Effector CD8-positive, alpha-beta T cell (primary cell): ENCODE data around the gene KCTD2.

Experiments used
- DNase-seq: peaks from one replicate; lab custom pipeline; 2025; lab: John Stamatoyannopoulos, UW

KCTD2 gene

GRCh38 chr17:75099881-75100595, 53.0 kb downstream of the KCTD2 start:
- DNase-seq, result no peak

GRCh38 chr17:75102385-75102821, 55.4 kb downstream of the KCTD2 start:
- DNase-seq, result no peak

GRCh38 chr17:75103601-75104554, 56.9 kb downstream of the KCTD2 start:
- no peak for DNase-seq

- DNase-seq, result no peak
Measured at GRCh38 chr17:75105126-75106080, 58.4 kb downstream of the KCTD2 start.

- DNase-seq, result no peak
Measured at GRCh38 chr17:75108193-75108592, 61.2 kb downstream of the KCTD2 start.

GRCh38 chr17:75109046-75109406, 62.0 kb downstream of the KCTD2 start:
- no peak for DNase-seq

GRCh38 chr17:75109407-75110233, 62.6 kb downstream of the KCTD2 start, which contains the start of gene ARMC7:
Gene ARMC7 (plus strand): TSS chr17:75109969. CDS start chr17:75110289, 320 bp downstream.
- DNase-seq, result peak; percentile 84

- no peak for DNase-seq
Measured at GRCh38 chr17:75110234-75110937, 63.4 kb downstream of the KCTD2 start.

- DNase-seq, result no peak
Measured at GRCh38 chr17:75111777-75112335, 64.8 kb downstream of the KCTD2 start.

- peak; percentile 83 for DNase-seq
Measured at GRCh38 chr17:75113798-75114551, 67.0 kb downstream of the KCTD2 start.

- DNase-seq, result no peak
Measured at GRCh38 chr17:75114552-75115314, 67.7 kb downstream of the KCTD2 start.
